H9 (cell line): ENCODE data around the gene SLPI. TPM values are rescaled to one million over a fixed set of nuclear protein-coding genes. Genes with fewer than 3 reads are reported as not detected.

Source experiments
- DNase-seq: peaks from one replicate; pipeline ENCODE4 v3.0.0-alpha.2; 2017
- H2AFZ ChIP-seq: one replicate; pipeline ENCODE4 v1.6.1; 2013; ENCODE audit warnings: mild to moderate bottlenecking, low read length, control low read depth, moderate library complexity
- H2AK5ac ChIP-seq: 2 replicates; pipeline ENCODE4 v1.6.1; 2013; ENCODE audit warnings: low read length, control low read depth, mixed read lengths; ENCODE audit not compliant: insufficient read length
- H2BK120ac ChIP-seq: one replicate; pipeline ENCODE4 v1.6.1; 2013; ENCODE audit warnings: low read depth, mild to moderate bottlenecking, low read length, control low read depth, inconsistent platforms; ENCODE audit not compliant: poor library complexity, severe bottlenecking
- H2BK12ac ChIP-seq: 2 replicates; pipeline ENCODE4 v1.6.1; 2013; ENCODE audit warnings: low read length, control low read depth, mixed read lengths, low read depth; ENCODE audit not compliant: insufficient read length
- H2BK15ac ChIP-seq: 2 replicates; pipeline ENCODE4 v1.6.1; 2013; ENCODE audit warnings: low read depth, low read length, control low read depth
- H2BK20ac ChIP-seq: one replicate; pipeline ENCODE4 v1.6.1; 2013; ENCODE audit warnings: low read depth, mild to moderate bottlenecking, low read length, control low read depth, inconsistent platforms; ENCODE audit not compliant: poor library complexity, severe bottlenecking
- H2BK5ac ChIP-seq: 2 replicates; pipeline ENCODE4 v1.6.1; 2013; ENCODE audit warnings: low read length, control low read depth, mixed read lengths; ENCODE audit not compliant: insufficient read length
- H3K14ac ChIP-seq: 2 replicates; pipeline ENCODE4 v1.6.1; 2013; ENCODE audit warnings: low read length, control low read depth; ENCODE audit not compliant: insufficient read depth
- H3K18ac ChIP-seq: 2 replicates; pipeline ENCODE4 v1.6.1; 2013; ENCODE audit warnings: low read depth, mild to moderate bottlenecking, mixed read lengths, low read length, control low read depth; ENCODE audit not compliant: insufficient read length
- H3K23ac ChIP-seq: 2 replicates; pipeline ENCODE4 v1.6.1; 2013; ENCODE audit warnings: low read length, control low read depth, mixed read lengths, low read depth; ENCODE audit not compliant: insufficient read length
- H3K23me2 ChIP-seq: 2 replicates; pipeline ENCODE4 v1.6.1; 2013; ENCODE audit warnings: low read depth, mild to moderate bottlenecking, mixed read lengths, low read length, control low read depth; ENCODE audit not compliant: insufficient read length, poor library complexity, severe bottlenecking
- H3K27ac ChIP-seq: 2 replicates; pipeline ENCODE4 v1.5.1; 2013; ENCODE audit warnings: low read length, control low read depth, mixed read lengths, low read depth; ENCODE audit not compliant: insufficient read length
- H3K27me3 ChIP-seq: 2 replicates; pipeline ENCODE4 v1.6.1; 2013; ENCODE audit warnings: low read length, control low read depth, inconsistent platforms; ENCODE audit not compliant: insufficient read depth
- H3K4ac ChIP-seq: 2 replicates; pipeline ENCODE4 v1.6.1; 2013; ENCODE audit warnings: low read depth, mild to moderate bottlenecking, control low read depth, inconsistent platforms, low read length, moderate library complexity
- H3K4me1 ChIP-seq: 2 replicates; pipeline ENCODE4 v1.6.1; 2013; ENCODE audit warnings: low read length, control low read depth, inconsistent platforms; ENCODE audit not compliant: insufficient read depth
- H3K4me2 ChIP-seq: 2 replicates; pipeline ENCODE4 v1.6.1; 2013; ENCODE audit warnings: low read length, control low read depth, mixed read lengths; ENCODE audit not compliant: insufficient read length, insufficient read depth
- H3K56ac ChIP-seq: 2 replicates; pipeline ENCODE4 v1.6.1; 2013; ENCODE audit warnings: low read depth, mild to moderate bottlenecking, mixed read lengths, low read length, control low read depth; ENCODE audit not compliant: insufficient read length
- H3K79me1 ChIP-seq: 2 replicates; pipeline ENCODE4 v1.6.1; 2013; ENCODE audit warnings: low read depth, mild to moderate bottlenecking, moderate library complexity, low read length, control low read depth, inconsistent platforms; ENCODE audit not compliant: insufficient read depth, poor library complexity, severe bottlenecking
- H3K79me2 ChIP-seq: 2 replicates; pipeline ENCODE4 v1.6.1; 2013; ENCODE audit warnings: low read length, control low read depth, inconsistent platforms; ENCODE audit not compliant: insufficient read depth
- H3K9ac ChIP-seq: 2 replicates; pipeline ENCODE4 v1.6.1; 2013; ENCODE audit warnings: low read length, control low read depth, mixed read lengths; ENCODE audit not compliant: insufficient read length; ENCODE audit errors: extremely low read depth
- H3K9me3 ChIP-seq: one replicate; pipeline ENCODE4 v1.6.1; 2013; ENCODE audit warnings: low read depth, low read length, inconsistent platforms; ENCODE audit not compliant: control insufficient read depth
- H3T11ph ChIP-seq: one replicate; pipeline ENCODE4 v1.6.1; 2013; ENCODE audit warnings: mild to moderate bottlenecking, low read length, control low read depth, inconsistent platforms
- H4K20me1 ChIP-seq: one replicate; pipeline ENCODE4 v1.6.1; 2013; ENCODE audit not compliant: control insufficient read depth, insufficient read length, insufficient read depth
- H4K5ac ChIP-seq: 2 replicates; pipeline ENCODE4 v1.6.1; 2013; ENCODE audit warnings: low read depth, mild to moderate bottlenecking, mixed read lengths, low read length, control low read depth; ENCODE audit not compliant: insufficient read length
- H4K8ac ChIP-seq: replicated peaks from 2 replicates; pipeline ENCODE4 v1.6.1; 2013; ENCODE audit warnings: low read length, control low read depth, mixed read lengths, low read depth; ENCODE audit not compliant: insufficient read length
- H4K91ac ChIP-seq: 2 replicates; pipeline ENCODE4 v1.6.1; 2013; ENCODE audit warnings: low read depth, mild to moderate bottlenecking, moderate library complexity, mixed read lengths, low read length, control low read depth; ENCODE audit not compliant: insufficient read length
- H3K27ac Mint-ChIP-seq, 3 experiments: 2 replicates in 2 of 3; 3 replicates in 1 of 3; pipeline ENCODE4 v1.8.0; 2020 to 2021; ENCODE audit warnings: mixed read lengths in 3 of 3, mild to moderate bottlenecking in 1 of 3, moderate library complexity in 1 of 3
- H3K27me3 Mint-ChIP-seq: 2 replicates; pipeline ENCODE4 v1.8.0; 2021; ENCODE audit warnings: low read depth, mild to moderate bottlenecking, moderate library complexity, mixed read lengths
- H3K36me3 Mint-ChIP-seq, 3 experiments: 2 replicates in 2 of 3; 3 replicates in 1 of 3; pipeline ENCODE4 v1.8.0; 2020 to 2021; ENCODE audit warnings: low read depth in 3 of 3, mixed read lengths in 3 of 3; ENCODE audit not compliant: insufficient read depth in 1 of 3
- H3K4me1 Mint-ChIP-seq, 2 experiments: 2 replicates each; pipeline ENCODE4 v1.8.0; 2020; ENCODE audit warnings: mixed read lengths in 2 of 2
- H3K4me3 Mint-ChIP-seq, 2 experiments: 2 replicates in 1 of 2; 3 replicates in 1 of 2; pipeline ENCODE4 v1.8.0; 2020 to 2021; ENCODE audit warnings: mild to moderate bottlenecking in 2 of 2, mixed read lengths in 2 of 2, moderate library complexity in 1 of 2
- H3K9me3 Mint-ChIP-seq, 2 experiments: 2 replicates in 1 of 2; 3 replicates in 1 of 2; pipeline ENCODE4 v1.8.0; 2020; ENCODE audit warnings: mild to moderate bottlenecking in 2 of 2, mixed read lengths in 2 of 2, moderate library complexity in 1 of 2
- WGBS: extraction: QIAGEN DNeasy Blood & Tissue Kit; methylation state at CpG from one replicate; pipeline ENCODE4 v1.1.7; 2013; ENCODE audit warnings: missing lambda C conversion rate, low lambda C conversion rate, mixed read lengths; ENCODE audit not compliant: insufficient read length; ENCODE audit errors: extremely low coverage; 5-methylcytosine and 5-hydroxymethylcytosine counted together
- total RNA-seq: library from RNA; stranded (reverse); gene quantifications from 2 replicates; pipeline ENCODE4 v1.2.1, GENCODE V29; 2021
- TF ChIP-seq, protein P1 (sequence below): fragments of 200-600 bp; sonication (generic); conservative IDR thresholded peaks from 3 replicates; pipeline ENCODE4 v1.8.0; 2021; ENCODE audit warnings: antibody characterized with exemption, mild to moderate bottlenecking

Gene SLPI
- total RNA-seq, 1 experiment from 2014 or later = not detected

- H3K4ac ChIP-seq = no peak overlapping the region
- Mint-ChIP-seq H3K27me3 (peaks cover 15% of the 10 kb centered on the region), H3K4me3 (no peak overlapping the region), H3K27ac (no peak overlapping the region), H3K36me3 (no peaks in the 10 kb centered on the region), H3K4me1 (peaks cover 15 to 17% of the 10 kb centered on the region in 2 experiments), H3K9me3 (no peaks in the 10 kb centered on the region)
- no peak overlapping the region for H2AFZ ChIP-seq
- no peak overlapping the region for H2AK5ac ChIP-seq
- H4K20me1 ChIP-seq = no peaks in the 10 kb centered on the region
- no peak overlapping the region for H2BK15ac ChIP-seq
- no peak overlapping the region for H2BK120ac ChIP-seq
- no peak overlapping the region for H4K8ac ChIP-seq
- H3K23me2 ChIP-seq = no peaks in the 10 kb centered on the region
- DNase-seq = no peak
- H3K9me3 ChIP-seq = no peaks in the 10 kb centered on the region
- H2BK20ac ChIP-seq = no peak overlapping the region
- no peaks in the 10 kb centered on the region for H3K79me2 ChIP-seq
- H3K23ac ChIP-seq = no peak overlapping the region
- H3K27me3 ChIP-seq = no peaks in the 10 kb centered on the region; the same call in 1 of the 2 replicates
- H3K4me2 ChIP-seq = no peak overlapping the region
- no peak overlapping the region for H4K91ac ChIP-seq
- H3K56ac ChIP-seq = no peak overlapping the region
- no peak overlapping the region for H2BK12ac ChIP-seq
- H3K4me1 ChIP-seq = 0 out of 2 replicates have a peak, but pooled peaks cover 6% of the 10 kb centered on the region
- H4K5ac ChIP-seq = no peak overlapping the region
- no CpG with 5 or more reads among the region's 4 CpGs for WGBS
- H3K9ac ChIP-seq = no peak overlapping the region
- H3K79me1 ChIP-seq = no peaks in the 10 kb centered on the region
- TF ChIP-seq, protein P1, sequence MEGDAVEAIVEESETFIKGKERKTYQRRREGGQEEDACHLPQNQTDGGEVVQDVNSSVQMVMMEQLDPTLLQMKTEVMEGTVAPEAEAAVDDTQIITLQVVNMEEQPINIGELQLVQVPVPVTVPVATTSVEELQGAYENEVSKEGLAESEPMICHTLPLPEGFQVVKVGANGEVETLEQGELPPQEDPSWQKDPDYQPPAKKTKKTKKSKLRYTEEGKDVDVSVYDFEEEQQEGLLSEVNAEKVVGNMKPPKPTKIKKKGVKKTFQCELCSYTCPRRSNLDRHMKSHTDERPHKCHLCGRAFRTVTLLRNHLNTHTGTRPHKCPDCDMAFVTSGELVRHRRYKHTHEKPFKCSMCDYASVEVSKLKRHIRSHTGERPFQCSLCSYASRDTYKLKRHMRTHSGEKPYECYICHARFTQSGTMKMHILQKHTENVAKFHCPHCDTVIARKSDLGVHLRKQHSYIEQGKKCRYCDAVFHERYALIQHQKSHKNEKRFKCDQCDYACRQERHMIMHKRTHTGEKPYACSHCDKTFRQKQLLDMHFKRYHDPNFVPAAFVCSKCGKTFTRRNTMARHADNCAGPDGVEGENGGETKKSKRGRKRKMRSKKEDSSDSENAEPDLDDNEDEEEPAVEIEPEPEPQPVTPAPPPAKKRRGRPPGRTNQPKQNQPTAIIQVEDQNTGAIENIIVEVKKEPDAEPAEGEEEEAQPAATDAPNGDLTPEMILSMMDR = no peak
- H3K27ac ChIP-seq = no peak overlapping the region
- no peak overlapping the region for H2BK5ac ChIP-seq
- H3K14ac ChIP-seq = no peak overlapping the region
- H3T11ph ChIP-seq = no peak overlapping the region
- H3K18ac ChIP-seq = no peak overlapping the region
Observed at GRCh38 chr20:45269754-45270270, 15.4 kb upstream of the SLPI start.
